GM23338 (cell line): Measurements from ENCODE around the gene NACA2. TPM values are rescaled to one million over a fixed set of nuclear protein-coding genes. Genes with fewer than 3 reads are reported as not detected.

Source experiments
- ATAC-seq: fragments of 200-7000 bp; cut with Tn5 transposase; 3 replicates; pipeline ENCODE4 v1.9.1; 2020
- DNase-seq: peaks from one replicate; pipeline ENCODE4 v3.0.0-alpha.2; 2015; ENCODE audit warnings: low spot score
- H2AFZ ChIP-seq: fragments of 200-600 bp; sonication (generic); 2 replicates; pipeline ENCODE4 v1.8.0; 2016; ENCODE audit warnings: antibody characterized with exemption, mild to moderate bottlenecking, moderate library complexity
- H3F3A ChIP-seq: fragments of 200-600 bp; sonication (generic); replicated peaks from 2 replicates; pipeline ENCODE4 v1.8.0; 2017; ENCODE audit warnings: antibody characterized with exemption, mixed run types, low read depth
- H3K27ac ChIP-seq: fragments of 200-600 bp; sonication (generic); 2 replicates; pipeline ENCODE4 v1.6.1; 2016; ENCODE audit warnings: low read depth
- H3K27me3 ChIP-seq: fragments of 200-600 bp; sonication (generic); 2 replicates; pipeline ENCODE4 v1.8.0; 2016; ENCODE audit warnings: mild to moderate bottlenecking, mixed run types, moderate library complexity; ENCODE audit not compliant: insufficient read depth
- H3K36me3 ChIP-seq: fragments of 200-600 bp; sonication (generic); 2 replicates; pipeline ENCODE4 v1.8.0; 2016; ENCODE audit warnings: mild to moderate bottlenecking; ENCODE audit not compliant: insufficient read depth
- H3K4me1 ChIP-seq: fragments of 200-600 bp; sonication (generic); 2 replicates; pipeline ENCODE4 v1.8.0; 2016; ENCODE audit warnings: mild to moderate bottlenecking, moderate library complexity; ENCODE audit not compliant: insufficient read depth
- H3K4me2 ChIP-seq: fragments of 200-600 bp; sonication (generic); 2 replicates; pipeline ENCODE4 v1.7.1; 2017; ENCODE audit warnings: mixed run types
- H3K4me3 ChIP-seq: fragments of 200-600 bp; sonication (generic); 2 replicates; pipeline ENCODE4 v1.6.1; 2016; ENCODE audit warnings: mixed run types
- H3K79me2 ChIP-seq: fragments of 200-600 bp; sonication (generic); replicated peaks from 2 replicates; pipeline ENCODE4 v1.8.0; 2017; ENCODE audit warnings: mild to moderate bottlenecking; ENCODE audit not compliant: insufficient read depth
- H3K9me2 ChIP-seq: fragments of 200-600 bp; sonication (generic); 2 replicates; pipeline ENCODE4 v1.8.0; 2017; ENCODE audit not compliant: insufficient read depth
- H4K20me1 ChIP-seq: fragments of 200-600 bp; sonication (generic); replicated peaks from 2 replicates; pipeline ENCODE4 v1.8.0; 2017; ENCODE audit warnings: mild to moderate bottlenecking; ENCODE audit not compliant: insufficient read depth
- H3K27ac Mint-ChIP-seq: 2 replicates; pipeline ENCODE4 v1.8.0; 2020; ENCODE audit warnings: inconsistent platforms, mild to moderate bottlenecking, moderate library complexity, mixed read lengths
- H3K27me3 Mint-ChIP-seq: 3 replicates; pipeline ENCODE4 v1.8.0; 2022; ENCODE audit warnings: low read depth, mild to moderate bottlenecking, moderate library complexity, mixed read lengths, inconsistent platforms; ENCODE audit not compliant: insufficient read depth, poor library complexity
- H3K36me3 Mint-ChIP-seq: 3 replicates; pipeline ENCODE4 v1.8.0; 2021; ENCODE audit warnings: low read depth, mild to moderate bottlenecking, inconsistent platforms, moderate library complexity, mixed read lengths
- H3K4me1 Mint-ChIP-seq: 3 replicates; pipeline ENCODE4 v1.8.0; 2020; ENCODE audit warnings: mild to moderate bottlenecking, inconsistent platforms, mixed read lengths
- H3K4me3 Mint-ChIP-seq: 3 replicates; pipeline ENCODE4 v1.8.0; 2021; ENCODE audit warnings: moderate library complexity, mild to moderate bottlenecking, inconsistent platforms, mixed read lengths
- H3K9me3 Mint-ChIP-seq: 3 replicates; pipeline ENCODE4 v1.8.0; 2020; ENCODE audit warnings: moderate library complexity, mild to moderate bottlenecking, inconsistent platforms, mixed read lengths
- CREB1 ChIP-seq: fragments of 250-450 bp; sonication (Bioruptor Pico); IDR thresholded peaks from 2 replicates; pipeline ENCODE4 v1.5.0; 2020; ENCODE audit warnings: low read depth, mild to moderate bottlenecking, moderate library complexity
- CTCF ChIP-seq, 2 experiments: fragments of 200-600 bp in 1 of 2; sonication (generic) in 1 of 2; conservative IDR thresholded peaks; 2 replicates each; pipeline versions ENCODE4 v1.5.1 to v1.6.1; 2016 to 2017; ENCODE audit warnings: antibody characterized with exemption in 2 of 2, low read depth in 2 of 2, mild to moderate bottlenecking in 2 of 2, moderate library complexity in 1 of 2
- EZH2phosphoT487 ChIP-seq: fragments of 200-600 bp; sonication (generic); IDR thresholded peaks from one replicate; pipeline ENCODE4 v1.8.1; 2018; ENCODE audit warnings: antibody characterized with exemption; ENCODE audit not compliant: unreplicated experiment
- REST ChIP-seq: IDR thresholded peaks from one replicate; pipeline ENCODE4 v1.6.1; 2018; ENCODE audit warnings: antibody characterized with exemption; ENCODE audit not compliant: unreplicated experiment
- ZNF114 ChIP-seq: fragments of 250-450 bp; sonication (Bioruptor Pico); IDR thresholded peaks from 2 replicates; pipeline ENCODE4 v1.5.0; 2020; ENCODE audit warnings: mild to moderate bottlenecking, moderate library complexity
- polyA plus RNA-seq: library from polyadenylated mRNA; unstranded; fragments of >200 nt; fragmentation: Nextera tagmentation; extraction: Ambion mirVana; gene quantifications from 2 replicates; pipeline ENCODE4 v1.2.1, GENCODE V29; 2016
- total RNA-seq: library from RNA; depleted of rRNA; stranded (reverse); fragments of >200 nt; shearing (Covaris generic); gene quantifications from 2 replicates; pipeline ENCODE4 v1.2.3, GENCODE V29; 2014

The NACA2 gene
- total and polyA plus RNA-seq, 2 experiments from 2014 or later: 0.65 TPM; not detected in 1

- Histone ChIP-seq H2AFZ (no peak overlapping the region), H3K36me3 (no peaks in the 10 kb centered on the region), H3K79me2 (no peaks in the 10 kb centered on the region), H3K9me2 (no peaks in the 10 kb centered on the region), H3K4me2 (no peak overlapping the region), H3K4me3 (no peak overlapping the region), H3K27me3 (no peaks in the 10 kb centered on the region), H3K4me1 (no peaks in the 10 kb centered on the region), H3F3A (no peaks in the 10 kb centered on the region), H4K20me1 (no peaks in the 10 kb centered on the region), H3K27ac (no peak overlapping the region)
- no peak for TF ChIP-seq EZH2phosphoT487
- TF ChIP-seq CTCF (conservative IDR thresholded peaks at IDR 0.05; ENCODE audit: low read depth in 2 of 2): no peak
- Mint-ChIP-seq H3K36me3 (no peaks in the 10 kb centered on the region), H3K4me3 (no peak overlapping the region), H3K27ac (no peak overlapping the region), H3K9me3 (no peaks in the 10 kb centered on the region), H3K4me1 (no peaks in the 10 kb centered on the region), H3K27me3 (no peaks in the 10 kb centered on the region)
- DNase-seq: no peak
- ATAC-seq: no peak
These were observed 14.7 kb upstream of the NACA2 start for GRCh38 chr17:61605692-61606091.

- Mint-ChIP-seq H3K36me3 (no peaks in the 10 kb centered on the region), H3K4me3 (no peak overlapping the region)
- H3K4me2 ChIP-seq: no peak overlapping the region
These were observed 10.3 kb upstream of the NACA2 start for GRCh38 chr17:61601297-61601696.

More at GRCh38 chr17:61601297-61601696, 10.3 kb upstream of the NACA2 start:
- no peaks in the 10 kb centered on the region for H3K9me3 Mint-ChIP-seq
- Histone ChIP-seq H3F3A (no peaks in the 10 kb centered on the region), H3K27me3 (no peaks in the 10 kb centered on the region), H3K9me2 (no peaks in the 10 kb centered on the region), H3K4me1 (no peaks in the 10 kb centered on the region), H2AFZ (no peak overlapping the region), H3K27ac (no peak overlapping the region), H3K4me3 (no peak overlapping the region), H3K36me3 (no peaks in the 10 kb centered on the region), H4K20me1 (no peaks in the 10 kb centered on the region), H3K79me2 (no peaks in the 10 kb centered on the region)
- H3K27ac Mint-ChIP-seq: no peak overlapping the region
- no peaks in the 10 kb centered on the region for H3K4me1 Mint-ChIP-seq
- no peak for ATAC-seq
- no peaks in the 10 kb centered on the region for H3K27me3 Mint-ChIP-seq
- DNase-seq: no peak
- TF ChIP-seq ZNF114 (CRISPR knock-in tag) (no peak), EZH2phosphoT487 (no peak), REST (no peak), CREB1 (CRISPR knock-in tag) (no peak)
